GM12878 (cell line): ENCODE measurements around the gene FAM156B. TPM values are rescaled to one million over a fixed set of nuclear protein-coding genes. Genes with fewer than 3 reads are reported as not detected.
A peak's percentile ranks its signal among the peaks of the same experiment; 100 is the strongest.

Source experiments
- CHD2 ChIP-seq: IDR thresholded peaks from 2 replicates; pipeline ENCODE4 v1.6.1; 2011; ENCODE audit warnings: low read depth, low read length, improper control_type of control experiment, borderline replicate concordance
- EED ChIP-seq: sonication (generic); IDR thresholded peaks from 2 replicates; pipeline ENCODE4 v1.6.1; 2016; ENCODE audit warnings: antibody characterized with exemption, low read depth
- HDGF ChIP-seq: fragments of 450-650 bp; IDR thresholded peaks from 2 replicates; pipeline ENCODE4 v1.6.1; 2016; ENCODE audit warnings: antibody characterized with exemption
- KLF5 ChIP-seq: fragments of 450-650 bp; IDR thresholded peaks from 2 replicates; pipeline ENCODE4 v1.6.1; 2014; ENCODE audit warnings: mild to moderate bottlenecking; ENCODE audit not compliant: partially characterized antibody
- NR2C1 ChIP-seq: fragments of 450-650 bp; IDR thresholded peaks from 2 replicates; pipeline ENCODE4 v1.6.1; 2017; ENCODE audit warnings: antibody characterized with exemption, mild to moderate bottlenecking, moderate library complexity
- NR2F1 ChIP-seq: fragments of 450-650 bp; conservative IDR thresholded peaks from 2 replicates; pipeline ENCODE4 v1.6.1; 2017; ENCODE audit warnings: mild to moderate bottlenecking
- PAX8 ChIP-seq: fragments of 450-650 bp; IDR thresholded peaks from 2 replicates; pipeline ENCODE4 v1.6.1; 2017; ENCODE audit warnings: mild to moderate bottlenecking, moderate library complexity
- RFX5 ChIP-seq: IDR thresholded peaks from 2 replicates; pipeline ENCODE4 v1.6.1; 2011; ENCODE audit warnings: low read depth, low read length, improper control_type of control experiment
- SMARCA5 ChIP-seq: fragments of 450-650 bp; IDR thresholded peaks from 2 replicates; pipeline ENCODE4 v1.6.1; 2017; ENCODE audit warnings: mild to moderate bottlenecking
- SREBF1 ChIP-seq: IDR thresholded peaks from 2 replicates; pipeline ENCODE4 v1.6.1; 2012; ENCODE audit warnings: mild to moderate bottlenecking, low read length
- WRNIP1 ChIP-seq: IDR thresholded peaks from 2 replicates; pipeline ENCODE4 v1.6.1; 2011; ENCODE audit warnings: low read depth, low read length, improper control_type of control experiment, borderline replicate concordance
- YY1 ChIP-seq: IDR thresholded peaks from 2 replicates; pipeline ENCODE4 v1.6.1; 2011; ENCODE audit warnings: low read depth, mild to moderate bottlenecking, low read length
- ZBED1 ChIP-seq: IDR thresholded peaks from 2 replicates; pipeline ENCODE4 v1.6.1; 2016; ENCODE audit warnings: borderline replicate concordance
- ZNF24 ChIP-seq: fragments of 450-650 bp; IDR thresholded peaks from 2 replicates; pipeline ENCODE4 v1.6.1; 2017; ENCODE audit warnings: antibody characterized with exemption, mild to moderate bottlenecking
- ZNF622 ChIP-seq: fragments of 450-650 bp; IDR thresholded peaks from 2 replicates; pipeline ENCODE4 v1.6.1; 2017; ENCODE audit warnings: mild to moderate bottlenecking, inconsistent platforms
- ZZZ3 ChIP-seq: IDR thresholded peaks from 2 replicates; pipeline ENCODE4 v1.6.1; 2011; ENCODE audit warnings: low read depth; ENCODE audit not compliant: control insufficient read depth, insufficient read length
- polyA plus RNA-seq, 11 experiments: library from polyadenylated mRNA; depleted of rRNA in 4 of 11; unstranded in 6 of 11; stranded (reverse) in 5 of 11; fragments of >200 nt; fragmentation: Nextera tagmentation in 4 of 11; fragmentation: Illumina TruSeq in 1 of 11; extraction: Ambion mirVana in 4 of 11; extraction: Trizol in 1 of 11; gene quantifications; 1 replicate in 1 of 11; 2 replicates in 10 of 11; pipeline versions ENCODE4 v1.2.1 to v1.2.3, GENCODE V29; 2011 to 2016; ENCODE audit warnings: inconsistent platforms in 2 of 11, missing spikeins in 2 of 11, low read depth in 1 of 11
- total RNA-seq, 4 experiments: library from RNA; depleted of rRNA in 3 of 4; stranded (reverse); fragments of >200 nt in 3 of 4; fragmentation: Illumina TruSeq in 1 of 4; extraction: Trizol in 1 of 4; gene quantifications; 2 replicates each; pipeline versions ENCODE4 v1.2.1 to v1.2.3, GENCODE V29; 2013 to 2021
- TF ChIP-seq, protein P1 (sequence below): IDR thresholded peaks from 2 replicates; pipeline ENCODE4 v1.6.1; 2011; ENCODE audit warnings: borderline replicate concordance, low read depth, mild to moderate bottlenecking, moderate library complexity, mixed read lengths, low read length; ENCODE audit not compliant: insufficient read depth; ENCODE audit errors: extremely low read length
- TF ChIP-seq, protein P2 (sequence below): fragments of 450-650 bp; conservative IDR thresholded peaks from 2 replicates; pipeline ENCODE4 v1.6.1; 2017; ENCODE audit warnings: mild to moderate bottlenecking, moderate library complexity
- TF ChIP-seq, protein P3 (sequence below): fragments of 150-350 bp; IDR thresholded peaks from 2 replicates; pipeline ENCODE4 v1.6.1; 2016; ENCODE audit warnings: low read depth, low read length
- TF ChIP-seq, protein P4 (sequence below): fragments of 450-650 bp; IDR thresholded peaks from 2 replicates; pipeline ENCODE4 v1.6.1; 2016; ENCODE audit warnings: mild to moderate bottlenecking, moderate library complexity, borderline replicate concordance

FAM156B gene
- total and polyA plus RNA-seq, 10 of the 15 experiments (the other 5 are each of a cell fraction or from before 2014, with no cell fraction given): 0.53 to 27.9 (median 16.8) TPM

DNA sequence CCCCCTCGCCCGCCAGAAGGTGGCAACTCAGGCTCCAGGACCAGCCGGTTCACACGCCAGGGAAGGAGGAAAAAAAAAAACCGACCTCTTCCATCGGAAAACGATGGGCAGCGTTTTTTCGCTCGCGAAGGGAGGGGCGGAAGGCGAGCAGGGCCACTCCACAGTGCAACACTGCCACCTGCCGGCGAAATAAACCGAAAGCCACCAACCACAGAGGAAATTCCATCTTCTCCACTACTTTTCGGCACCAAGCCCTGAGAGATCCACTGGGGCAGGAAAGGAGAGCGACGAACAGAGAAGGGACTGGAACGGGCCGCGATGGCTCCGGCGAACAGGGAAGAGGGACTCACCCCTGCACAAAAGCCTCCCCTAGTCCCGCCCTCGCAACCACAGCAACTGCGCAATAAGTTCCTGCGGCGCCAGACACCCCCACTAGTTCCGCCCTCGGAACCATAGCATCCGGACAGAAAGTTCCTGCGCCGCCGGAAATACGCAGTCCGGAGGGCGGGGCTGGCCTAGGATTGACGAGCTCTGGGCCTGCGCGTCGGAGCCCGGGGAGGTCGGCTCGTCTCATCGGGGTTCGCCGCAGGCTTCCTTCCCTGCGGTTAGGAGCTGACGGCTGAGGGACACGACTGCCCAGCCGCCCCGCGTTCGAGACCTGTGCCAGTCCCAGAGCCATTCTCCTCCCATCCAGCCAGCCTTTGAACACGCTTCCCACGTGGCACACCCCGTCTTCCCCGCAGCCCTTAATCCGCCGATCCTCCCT lies 37.8 kb downstream of the FAM156B start (continued):
- TF ChIP-seq HDGF: 0 out of 2 replicates have a peak, but pooled peaks have one; percentile 78
- TF ChIP-seq EED: peak; percentile 97
- peak; percentile 46; the same call in 1 of the 2 replicates for TF ChIP-seq WRNIP1
- no peak; the same call in 1 of the 2 replicates for TF ChIP-seq YY1
- TF ChIP-seq PAX8: no peak
- TF ChIP-seq, protein P1, sequence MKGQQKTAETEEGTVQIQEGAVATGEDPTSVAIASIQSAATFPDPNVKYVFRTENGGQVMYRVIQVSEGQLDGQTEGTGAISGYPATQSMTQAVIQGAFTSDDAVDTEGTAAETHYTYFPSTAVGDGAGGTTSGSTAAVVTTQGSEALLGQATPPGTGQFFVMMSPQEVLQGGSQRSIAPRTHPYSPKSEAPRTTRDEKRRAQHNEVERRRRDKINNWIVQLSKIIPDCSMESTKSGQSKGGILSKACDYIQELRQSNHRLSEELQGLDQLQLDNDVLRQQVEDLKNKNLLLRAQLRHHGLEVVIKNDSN: no peak
- TF ChIP-seq, protein P2, sequence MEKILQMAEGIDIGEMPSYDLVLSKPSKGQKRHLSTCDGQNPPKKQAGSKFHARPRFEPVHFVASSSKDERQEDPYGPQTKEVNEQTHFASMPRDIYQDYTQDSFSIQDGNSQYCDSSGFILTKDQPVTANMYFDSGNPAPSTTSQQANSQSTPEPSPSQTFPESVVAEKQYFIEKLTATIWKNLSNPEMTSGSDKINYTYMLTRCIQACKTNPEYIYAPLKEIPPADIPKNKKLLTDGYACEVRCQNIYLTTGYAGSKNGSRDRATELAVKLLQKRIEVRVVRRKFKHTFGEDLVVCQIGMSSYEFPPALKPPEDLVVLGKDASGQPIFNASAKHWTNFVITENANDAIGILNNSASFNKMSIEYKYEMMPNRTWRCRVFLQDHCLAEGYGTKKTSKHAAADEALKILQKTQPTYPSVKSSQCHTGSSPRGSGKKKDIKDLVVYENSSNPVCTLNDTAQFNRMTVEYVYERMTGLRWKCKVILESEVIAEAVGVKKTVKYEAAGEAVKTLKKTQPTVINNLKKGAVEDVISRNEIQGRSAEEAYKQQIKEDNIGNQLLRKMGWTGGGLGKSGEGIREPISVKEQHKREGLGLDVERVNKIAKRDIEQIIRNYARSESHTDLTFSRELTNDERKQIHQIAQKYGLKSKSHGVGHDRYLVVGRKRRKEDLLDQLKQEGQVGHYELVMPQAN: peak; percentile 35; the same call in 1 of the 2 replicates
- peak; percentile 94 for TF ChIP-seq KLF5
- TF ChIP-seq RFX5: no peak
- no peak for TF ChIP-seq NR2F1
- TF ChIP-seq SMARCA5: 0 out of 2 replicates have a peak, but pooled peaks have one; percentile 37
- peak; percentile 67 for TF ChIP-seq CHD2
- TF ChIP-seq, protein P3, sequence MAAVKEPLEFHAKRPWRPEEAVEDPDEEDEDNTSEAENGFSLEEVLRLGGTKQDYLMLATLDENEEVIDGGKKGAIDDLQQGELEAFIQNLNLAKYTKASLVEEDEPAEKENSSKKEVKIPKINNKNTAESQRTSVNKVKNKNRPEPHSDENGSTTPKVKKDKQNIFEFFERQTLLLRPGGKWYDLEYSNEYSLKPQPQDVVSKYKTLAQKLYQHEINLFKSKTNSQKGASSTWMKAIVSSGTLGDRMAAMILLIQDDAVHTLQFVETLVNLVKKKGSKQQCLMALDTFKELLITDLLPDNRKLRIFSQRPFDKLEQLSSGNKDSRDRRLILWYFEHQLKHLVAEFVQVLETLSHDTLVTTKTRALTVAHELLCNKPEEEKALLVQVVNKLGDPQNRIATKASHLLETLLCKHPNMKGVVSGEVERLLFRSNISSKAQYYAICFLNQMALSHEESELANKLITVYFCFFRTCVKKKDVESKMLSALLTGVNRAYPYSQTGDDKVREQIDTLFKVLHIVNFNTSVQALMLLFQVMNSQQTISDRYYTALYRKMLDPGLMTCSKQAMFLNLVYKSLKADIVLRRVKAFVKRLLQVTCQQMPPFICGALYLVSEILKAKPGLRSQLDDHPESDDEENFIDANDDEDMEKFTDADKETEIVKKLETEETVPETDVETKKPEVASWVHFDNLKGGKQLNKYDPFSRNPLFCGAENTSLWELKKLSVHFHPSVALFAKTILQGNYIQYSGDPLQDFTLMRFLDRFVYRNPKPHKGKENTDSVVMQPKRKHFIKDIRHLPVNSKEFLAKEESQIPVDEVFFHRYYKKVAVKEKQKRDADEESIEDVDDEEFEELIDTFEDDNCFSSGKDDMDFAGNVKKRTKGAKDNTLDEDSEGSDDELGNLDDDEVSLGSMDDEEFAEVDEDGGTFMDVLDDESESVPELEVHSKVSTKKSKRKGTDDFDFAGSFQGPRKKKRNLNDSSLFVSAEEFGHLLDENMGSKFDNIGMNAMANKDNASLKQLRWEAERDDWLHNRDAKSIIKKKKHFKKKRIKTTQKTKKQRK: no peak
- peak; percentile 66 for TF ChIP-seq ZNF24
- TF ChIP-seq ZZZ3: no peak
- TF ChIP-seq SREBF1: 0 out of 2 replicates have a peak, but pooled peaks have one; percentile 54
- peak; percentile 22; the same call in 1 of the 2 replicates for TF ChIP-seq NR2C1
- TF ChIP-seq ZBED1: peak; percentile 92
- TF ChIP-seq, protein P4, sequence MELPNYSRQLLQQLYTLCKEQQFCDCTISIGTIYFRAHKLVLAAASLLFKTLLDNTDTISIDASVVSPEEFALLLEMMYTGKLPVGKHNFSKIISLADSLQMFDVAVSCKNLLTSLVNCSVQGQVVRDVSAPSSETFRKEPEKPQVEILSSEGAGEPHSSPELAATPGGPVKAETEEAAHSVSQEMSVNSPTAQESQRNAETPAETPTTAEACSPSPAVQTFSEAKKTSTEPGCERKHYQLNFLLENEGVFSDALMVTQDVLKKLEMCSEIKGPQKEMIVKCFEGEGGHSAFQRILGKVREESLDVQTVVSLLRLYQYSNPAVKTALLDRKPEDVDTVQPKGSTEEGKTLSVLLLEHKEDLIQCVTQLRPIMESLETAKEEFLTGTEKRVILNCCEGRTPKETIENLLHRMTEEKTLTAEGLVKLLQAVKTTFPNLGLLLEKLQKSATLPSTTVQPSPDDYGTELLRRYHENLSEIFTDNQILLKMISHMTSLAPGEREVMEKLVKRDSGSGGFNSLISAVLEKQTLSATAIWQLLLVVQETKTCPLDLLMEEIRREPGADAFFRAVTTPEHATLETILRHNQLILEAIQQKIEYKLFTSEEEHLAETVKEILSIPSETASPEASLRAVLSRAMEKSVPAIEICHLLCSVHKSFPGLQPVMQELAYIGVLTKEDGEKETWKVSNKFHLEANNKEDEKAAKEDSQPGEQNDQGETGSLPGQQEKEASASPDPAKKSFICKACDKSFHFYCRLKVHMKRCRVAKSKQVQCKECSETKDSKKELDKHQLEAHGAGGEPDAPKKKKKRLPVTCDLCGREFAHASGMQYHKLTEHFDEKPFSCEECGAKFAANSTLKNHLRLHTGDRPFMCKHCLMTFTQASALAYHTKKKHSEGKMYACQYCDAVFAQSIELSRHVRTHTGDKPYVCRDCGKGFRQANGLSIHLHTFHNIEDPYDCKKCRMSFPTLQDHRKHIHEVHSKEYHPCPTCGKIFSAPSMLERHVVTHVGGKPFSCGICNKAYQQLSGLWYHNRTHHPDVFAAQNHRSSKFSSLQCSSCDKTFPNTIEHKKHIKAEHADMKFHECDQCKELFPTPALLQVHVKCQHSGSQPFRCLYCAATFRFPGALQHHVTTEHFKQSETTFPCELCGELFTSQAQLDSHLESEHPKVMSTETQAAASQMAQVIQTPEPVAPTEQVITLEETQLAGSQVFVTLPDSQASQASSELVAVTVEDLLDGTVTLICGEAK: peak; percentile 90
- TF ChIP-seq ZNF622: no peak
